Activated CD4-positive, alpha-beta T cell treated with anti-CD3 and anti-CD28 coated beads for 48 hours (primary cell): ENCODE measurements around the gene OTUD4.
"Not testable (repeated sequence)": the region's sequence is repeated elsewhere in the genome, so short reads cannot be mapped to it uniquely, and the experiment has no call there.

ENCODE experiments used
- DNase-seq: peaks from one replicate; pipeline ENCODE4 v3.0.0-alpha.2; 2020

OTUD4 gene

GRCh38 chr4:145177906-145178538 is 2.4 kb downstream of the OTUD4 start:
- DNase-seq = peak; percentile 15

- no peak for DNase-seq
Observed at GRCh38 chr4:145177511-145177905, 2.9 kb downstream of the OTUD4 start.

GRCh38 chr4:145176641-145177432 is 3.6 kb downstream of the OTUD4 start:
- no peak for DNase-seq

GRCh38 chr4:145171911-145172310 is 8.5 kb downstream of the OTUD4 start:
- no peak for DNase-seq

- no peak for DNase-seq
Observed at GRCh38 chr4:145170223-145170622, 10.2 kb downstream of the OTUD4 start.

- DNase-seq = no peak
Observed at GRCh38 chr4:145168581-145169187, 11.7 kb downstream of the OTUD4 start.

- no peak for DNase-seq
Observed at GRCh38 chr4:145167887-145168286, 12.5 kb downstream of the OTUD4 start.

GRCh38 chr4:145161549-145161948 is 18.8 kb downstream of the OTUD4 start:
- DNase-seq = no peak

GRCh38 chr4:145156986-145157385 is 23.4 kb downstream of the OTUD4 start:
- DNase-seq = no peak

- no peak for DNase-seq
Observed at GRCh38 chr4:145155268-145155870, 25.0 kb downstream of the OTUD4 start.

GRCh38 chr4:145154573-145154972 is 25.8 kb downstream of the OTUD4 start:
- DNase-seq = no peak

GRCh38 chr4:145153904-145154298 is 26.5 kb downstream of the OTUD4 start:
- no peak for DNase-seq

GRCh38 chr4:145153181-145153903 is 27.0 kb downstream of the OTUD4 start:
- DNase-seq = no peak

- DNase-seq = no peak
Observed at GRCh38 chr4:145148980-145149379, 31.4 kb downstream of the OTUD4 start.

GRCh38 chr4:145136219-145136618 is 44.2 kb downstream of the OTUD4 start:
- not testable (repeated sequence) for DNase-seq

- peak; percentile 30 for DNase-seq
Observed at GRCh38 chr4:145132511-145133098, 47.8 kb downstream of the OTUD4 start.

- DNase-seq = no peak
Observed at GRCh38 chr4:145131848-145132247, 48.5 kb downstream of the OTUD4 start.

- DNase-seq = no peak
Observed at GRCh38 chr4:145130788-145131399, 49.5 kb downstream of the OTUD4 start.

GRCh38 chr4:145130130-145130529 is 50.3 kb downstream of the OTUD4 start:
- DNase-seq = no peak

- DNase-seq = no peak
Observed at GRCh38 chr4:145125396-145125795, 55.0 kb downstream of the OTUD4 start.

- DNase-seq = no peak
Observed at GRCh38 chr4:145108128-145108527, 72.3 kb downstream of the OTUD4 start.

GRCh38 chr4:145107126-145107525 is 73.3 kb downstream of the OTUD4 start:
- DNase-seq = no peak
